PC-3 (cell line): Measurements from ENCODE around the gene ZBTB37. TPM values are rescaled to one million over a fixed set of nuclear protein-coding genes. Genes with fewer than 3 reads are reported as not detected.

ENCODE experiments used
- ATAC-seq: fragments of 200-7000 bp; cut with Tn5 transposase; 2 replicates; pipeline ENCODE4 v1.9.1; 2020; ENCODE audit warnings: mild to moderate bottlenecking, moderate library complexity
- BruUV-seq: library from RNA; stranded (reverse); fragments of 400-500 nt; replicated peaks from 2 replicates; lab custom pipeline; 2021; lab: Mats Ljungman, UMichigan
- CTCF ChIA-PET: fragments of 300-600 bp; sonication (Branson Sonifier 250); formaldehyde crosslinking; loops from one replicate; lab custom pipeline; 2022; ENCODE audit warnings: antibody characterized with exemption; lab: Charles Lee
- POLR2A ChIA-PET: fragments of 300-600 bp; sonication (Branson Sonifier 250); formaldehyde crosslinking; loops from one replicate; lab custom pipeline; 2022; ENCODE audit warnings: antibody characterized with exemption; ENCODE audit not compliant: unreplicated experiment; lab: Charles Lee
- DNase-seq: peaks from one replicate; pipeline ENCODE4 v3.0.0-alpha.2; 2015
- H2AFZ ChIP-seq: fragments of 300-600 bp; sonication (generic); 2 replicates; pipeline ENCODE4 v1.6.0; 2016; ENCODE audit warnings: antibody characterized with exemption, low read length
- H3F3A ChIP-seq: fragments of 300-600 bp; sonication (generic); one replicate; pipeline ENCODE4 v1.6.0; 2017; ENCODE audit warnings: antibody characterized with exemption, low read length, control low read depth, mild to moderate bottlenecking; ENCODE audit not compliant: unreplicated experiment
- H3K27ac ChIP-seq: fragments of 300-600 bp; sonication (generic); 2 replicates; pipeline ENCODE4 v1.5.1; 2016; ENCODE audit warnings: mild to moderate bottlenecking, low read length
- H3K27me3 ChIP-seq: fragments of 300-600 bp; sonication (generic); 2 replicates; pipeline ENCODE4 v1.6.1; 2016; ENCODE audit warnings: low read length, mixed read lengths
- H3K36me3 ChIP-seq: fragments of 300-600 bp; sonication (generic); 2 replicates; pipeline ENCODE4 v1.6.1; 2016; ENCODE audit warnings: low read depth, mixed run types, low read length, mixed read lengths
- H3K4me1 ChIP-seq: fragments of 300-600 bp; sonication (generic); 2 replicates; pipeline ENCODE4 v1.5.1; 2016; ENCODE audit warnings: low read length; ENCODE audit not compliant: insufficient read depth
- H3K4me2 ChIP-seq: fragments of 300-600 bp; sonication (generic); 2 replicates; pipeline ENCODE4 v1.6.0; 2016; ENCODE audit warnings: low read length
- H3K4me3 ChIP-seq: fragments of 300-600 bp; sonication (generic); 2 replicates; pipeline ENCODE4 v1.5.1; 2016; ENCODE audit warnings: mild to moderate bottlenecking, low read length, mixed read lengths
- H3K79me2 ChIP-seq: fragments of 300-600 bp; sonication (generic); 2 replicates; pipeline ENCODE4 v1.6.1; 2017; ENCODE audit warnings: low read length, mixed read lengths
- H3K9ac ChIP-seq: fragments of 300-600 bp; sonication (generic); 2 replicates; pipeline ENCODE4 v1.6.0; 2016; ENCODE audit warnings: mild to moderate bottlenecking, low read length
- H3K9me2 ChIP-seq: fragments of 300-600 bp; sonication (generic); replicated peaks from 2 replicates; pipeline ENCODE4 v1.6.1; 2016; ENCODE audit warnings: mixed run types, low read length, mixed read lengths
- H3K9me3 ChIP-seq: fragments of 300-600 bp; sonication (generic); 2 replicates; pipeline ENCODE4 v1.6.1; 2016; ENCODE audit warnings: low read length, mixed read lengths
- H4K20me1 ChIP-seq: fragments of 300-600 bp; sonication (generic); 2 replicates; pipeline ENCODE4 v1.6.1; 2016; ENCODE audit warnings: low read length, mixed read lengths
- EZH2 ChIP-seq: fragments of 300-600 bp; sonication (generic); IDR thresholded peaks from one replicate; pipeline ENCODE4 v1.6.1; 2017; ENCODE audit warnings: antibody characterized with exemption, mild to moderate bottlenecking, low read length; ENCODE audit not compliant: unreplicated experiment
- EZH2phosphoT487 ChIP-seq: fragments of 300-600 bp; sonication (generic); IDR thresholded peaks from 2 replicates; pipeline ENCODE4 v1.6.1; 2018; ENCODE audit warnings: mild to moderate bottlenecking, antibody characterized with exemption, low read length, borderline replicate concordance
- intact Hi-C: fragments of 100-400 bp; cut with micrococcal nuclease; formaldehyde crosslinking; loops from 2 replicates; pipeline ENCODE4 v1.9.0; 2023
- total RNA-seq: library from RNA; depleted of rRNA; stranded (reverse); fragments of >200 nt; gene quantifications from 2 replicates; pipeline ENCODE4 v1.2.3, GENCODE V29; 2014; rRNA removed
- TF ChIP-seq, protein P1 (sequence below): fragments of 300-600 bp; sonication (generic); conservative IDR thresholded peaks from 2 replicates; pipeline ENCODE4 v1.5.1; 2017; ENCODE audit warnings: antibody characterized with exemption, low read depth, mild to moderate bottlenecking, low read length

ZBTB37 gene
- total RNA-seq, 1 experiment from 2014 or later: 1.5 TPM

DNA sequence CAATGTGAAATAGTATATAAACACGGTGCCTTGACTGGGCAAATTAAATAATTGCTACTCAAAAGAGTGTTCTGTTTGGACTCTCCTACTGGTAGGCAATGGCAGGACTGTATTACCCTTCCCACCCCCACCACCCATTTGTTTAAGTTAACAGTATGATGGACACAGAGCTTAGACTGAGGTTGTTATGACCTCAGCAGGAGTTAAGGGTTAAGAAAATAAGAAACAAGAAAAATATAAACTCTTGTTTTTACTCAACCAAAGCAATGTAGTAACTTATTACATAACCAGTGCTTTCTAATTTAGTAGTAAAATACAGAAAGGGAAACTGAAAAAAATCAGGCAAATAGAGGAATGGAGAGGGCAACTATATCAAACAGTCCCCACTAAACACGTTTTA, 68.9 kb downstream of the ZBTB37 start:
- POLR2A ChIA-PET: no interaction called here
- no peaks in the 10 kb centered on the region for H3K9me2 ChIP-seq
- no peaks in the 10 kb centered on the region for H4K20me1 ChIP-seq
- H3K4me3 ChIP-seq: no peak overlapping the region
- H3K9me3 ChIP-seq: no peaks in the 10 kb centered on the region
- H3K27me3 ChIP-seq: no peaks in the 10 kb centered on the region
- H3K9ac ChIP-seq: no peak overlapping the region
- DNase-seq (no peak), ATAC-seq (no peak)
- no peaks in the 10 kb centered on the region for H3K79me2 ChIP-seq
- CTCF ChIA-PET: no interaction called here
- intact Hi-C loops: no loop called here
- H3K36me3 ChIP-seq: peaks cover 9% of the 10 kb centered on the region; the same call in 1 of the 2 replicates
- H3F3A ChIP-seq: no peaks in the 10 kb centered on the region
- H3K4me2 ChIP-seq: no peak overlapping the region
- no peak overlapping the region for H2AFZ ChIP-seq
- no peak for TF ChIP-seq EZH2
- H3K4me1 ChIP-seq: no peaks in the 10 kb centered on the region
- no peak overlapping the region for H3K27ac ChIP-seq
- no TSS peak for BruUV-seq

DNA sequence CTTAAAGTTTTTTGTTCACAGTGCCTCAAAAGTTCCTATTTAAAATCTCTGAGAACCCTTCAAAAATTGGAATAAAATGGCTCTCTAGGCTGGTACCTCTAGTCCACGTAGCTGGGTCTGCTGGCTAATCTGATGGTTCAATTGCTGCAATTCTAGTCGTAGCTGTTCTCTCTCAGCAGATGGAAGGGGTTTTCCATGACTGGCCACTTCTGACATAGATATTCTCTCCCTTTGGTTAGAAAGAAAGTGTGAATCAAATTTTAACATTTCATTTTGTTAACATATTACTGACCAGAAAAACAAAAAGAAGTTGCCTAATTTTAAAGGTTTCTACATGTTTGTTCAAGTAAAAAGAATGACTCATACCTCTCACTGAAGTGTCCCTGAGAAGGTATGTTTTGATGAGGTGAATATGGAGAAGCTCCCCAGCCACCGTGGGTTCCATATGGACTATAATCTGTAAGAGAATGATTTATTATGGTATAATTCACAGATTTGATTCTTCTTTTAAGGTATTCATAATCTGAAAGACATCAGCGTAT, 78.3 kb downstream of the ZBTB37 start:
- Histone ChIP-seq H3K79me2 (no peaks in the 10 kb centered on the region), H3F3A (no peaks in the 10 kb centered on the region), H3K4me1 (no peaks in the 10 kb centered on the region), H4K20me1 (no peaks in the 10 kb centered on the region), H3K27ac (no peak overlapping the region), H3K4me3 (no peak overlapping the region), H3K4me2 (no peak overlapping the region), H3K9me2 (no peaks in the 10 kb centered on the region), H3K9me3 (no peaks in the 10 kb centered on the region), H3K9ac (no peak overlapping the region), H3K27me3 (no peaks in the 10 kb centered on the region), H3K36me3 (peaks cover 17% of the 10 kb centered on the region), H2AFZ (no peak overlapping the region)
- ChIA-PET POLR2A (no interaction called here), CTCF (no interaction called here)
- TF ChIP-seq, protein P1, sequence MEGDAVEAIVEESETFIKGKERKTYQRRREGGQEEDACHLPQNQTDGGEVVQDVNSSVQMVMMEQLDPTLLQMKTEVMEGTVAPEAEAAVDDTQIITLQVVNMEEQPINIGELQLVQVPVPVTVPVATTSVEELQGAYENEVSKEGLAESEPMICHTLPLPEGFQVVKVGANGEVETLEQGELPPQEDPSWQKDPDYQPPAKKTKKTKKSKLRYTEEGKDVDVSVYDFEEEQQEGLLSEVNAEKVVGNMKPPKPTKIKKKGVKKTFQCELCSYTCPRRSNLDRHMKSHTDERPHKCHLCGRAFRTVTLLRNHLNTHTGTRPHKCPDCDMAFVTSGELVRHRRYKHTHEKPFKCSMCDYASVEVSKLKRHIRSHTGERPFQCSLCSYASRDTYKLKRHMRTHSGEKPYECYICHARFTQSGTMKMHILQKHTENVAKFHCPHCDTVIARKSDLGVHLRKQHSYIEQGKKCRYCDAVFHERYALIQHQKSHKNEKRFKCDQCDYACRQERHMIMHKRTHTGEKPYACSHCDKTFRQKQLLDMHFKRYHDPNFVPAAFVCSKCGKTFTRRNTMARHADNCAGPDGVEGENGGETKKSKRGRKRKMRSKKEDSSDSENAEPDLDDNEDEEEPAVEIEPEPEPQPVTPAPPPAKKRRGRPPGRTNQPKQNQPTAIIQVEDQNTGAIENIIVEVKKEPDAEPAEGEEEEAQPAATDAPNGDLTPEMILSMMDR: no peak
- TF ChIP-seq EZH2phosphoT487: no peak
- no peak for TF ChIP-seq EZH2
- intact Hi-C loops: no loop called here
- ATAC-seq (peak; percentile 40; the same call in 1 of the 2 replicates), DNase-seq (no peak)
- no TSS peak for BruUV-seq

DNA sequence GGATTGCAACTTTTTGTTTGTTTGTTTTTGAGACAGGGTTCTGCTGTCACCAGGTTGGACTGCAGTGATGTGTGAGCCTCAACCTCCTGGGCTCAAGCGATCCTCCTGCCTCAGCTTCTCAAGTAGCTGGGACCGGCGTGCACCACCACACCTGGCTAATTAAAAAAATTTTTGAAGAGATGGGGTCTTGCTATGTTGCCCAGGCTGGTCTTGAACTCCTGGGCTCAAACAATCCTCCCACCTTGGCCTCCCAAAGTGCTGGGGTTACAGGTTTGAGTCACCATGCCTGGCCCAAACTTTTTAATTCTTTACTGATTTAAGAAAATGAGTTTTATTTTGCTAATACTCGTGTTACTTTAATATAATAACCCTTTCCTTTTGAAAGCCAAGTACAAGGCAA, 80.4 kb downstream of the ZBTB37 start:
- no peak for TF ChIP-seq EZH2
- TF ChIP-seq, protein P1: no peak
- Histone ChIP-seq H3K9ac (no peak overlapping the region), H2AFZ (no peak overlapping the region), H3K36me3 (peaks cover 17% of the 10 kb centered on the region), H3K9me3 (no peaks in the 10 kb centered on the region), H3K4me2 (no peak overlapping the region), H3K4me1 (no peaks in the 10 kb centered on the region), H3K27ac (no peak overlapping the region), H3K27me3 (no peaks in the 10 kb centered on the region), H4K20me1 (no peaks in the 10 kb centered on the region), H3F3A (no peaks in the 10 kb centered on the region), H3K79me2 (no peaks in the 10 kb centered on the region), H3K9me2 (no peaks in the 10 kb centered on the region), H3K4me3 (no peak overlapping the region)
- ChIA-PET CTCF (no interaction called here), POLR2A (no interaction called here)
- BruUV-seq: no TSS peak
- ATAC-seq: no peak
- no peak for DNase-seq
- intact Hi-C loops: no loop called here

Other genes with a start within 250 kb of the ZBTB37 start
- not detected in 2 replicates for gene TEX50, start 233.0 kb upstream of the ZBTB37 start, total RNA-seq
- not detected in 2 replicates for gene ANKRD45, start 198.5 kb upstream of the ZBTB37 start, total RNA-seq
- gene KLHL20, start 153.4 kb upstream of the ZBTB37 start, total RNA-seq: 46.2 and 46.4 TPM in 2 replicates
- 71.8 and 77.3 TPM in 2 replicates for gene DARS2, start 43.7 kb upstream of the ZBTB37 start, total RNA-seq
- 92.8 and 108 TPM in 2 replicates for gene CENPL, start 43.5 kb upstream of the ZBTB37 start, total RNA-seq
- gene GAS5, start 391 bp upstream of the ZBTB37 start, total RNA-seq: 99.2 and 112 TPM in 2 replicates
- not detected in 2 replicates for gene SERPINC1, start 48.9 kb downstream of the ZBTB37 start, total RNA-seq
- gene RC3H1, start 154.0 kb downstream of the ZBTB37 start, total RNA-seq: 7.5 and 10.5 TPM in 2 replicates